Neural cell (in vitro differentiated cells): ENCODE measurements around the gene BHLHA9.

Source experiments
- CTCF ChIP-seq: fragments of 450-650 bp; IDR thresholded peaks from 2 replicates; pipeline ENCODE4 v1.5.1; 2014; ENCODE audit warnings: antibody characterized with exemption, mild to moderate bottlenecking, moderate library complexity; ENCODE audit not compliant: poor library complexity, severe bottlenecking
- EP300 ChIP-seq: fragments of 450-650 bp; conservative IDR thresholded peaks from 2 replicates; pipeline ENCODE4 v1.6.1; 2014; ENCODE audit warnings: antibody characterized with exemption, mild to moderate bottlenecking, moderate library complexity; ENCODE audit not compliant: poor library complexity, severe bottlenecking
- EZH2 ChIP-seq: fragments of 200-600, 300-800 bp; shearing (Covaris generic), sonication (generic); IDR thresholded peaks from 2 replicates; pipeline ENCODE4 v1.6.1; 2014; ENCODE audit warnings: antibody characterized with exemption, low read length, borderline replicate concordance, mild to moderate bottlenecking; ENCODE audit not compliant: insufficient read depth, poor library complexity, severe bottlenecking
- MXI1 ChIP-seq: fragments of 450-650 bp; conservative IDR thresholded peaks from 2 replicates; pipeline ENCODE4 v1.6.1; 2014; ENCODE audit warnings: antibody characterized with exemption, mild to moderate bottlenecking; ENCODE audit not compliant: poor library complexity, severe bottlenecking
- POLR2AphosphoS5 ChIP-seq: IDR thresholded peaks from 2 replicates; pipeline ENCODE4 v1.6.1; 2012
- RAD21 ChIP-seq: fragments of 450-650 bp; conservative IDR thresholded peaks from 2 replicates; pipeline ENCODE4 v1.6.1; 2014; ENCODE audit warnings: antibody characterized with exemption, mild to moderate bottlenecking, moderate library complexity
- SMC3 ChIP-seq: fragments of 450-650 bp; conservative IDR thresholded peaks from 2 replicates; pipeline ENCODE4 v1.6.1; 2014; ENCODE audit warnings: antibody characterized with exemption, mild to moderate bottlenecking, moderate library complexity; ENCODE audit not compliant: poor library complexity
- TAF1 ChIP-seq: IDR thresholded peaks from 2 replicates; pipeline ENCODE4 v1.6.1; 2012; ENCODE audit warnings: low read depth
- TF ChIP-seq, protein P1 (sequence below): IDR thresholded peaks from 2 replicates; pipeline ENCODE4 v1.6.1; 2012; ENCODE audit warnings: borderline replicate concordance

DNA sequence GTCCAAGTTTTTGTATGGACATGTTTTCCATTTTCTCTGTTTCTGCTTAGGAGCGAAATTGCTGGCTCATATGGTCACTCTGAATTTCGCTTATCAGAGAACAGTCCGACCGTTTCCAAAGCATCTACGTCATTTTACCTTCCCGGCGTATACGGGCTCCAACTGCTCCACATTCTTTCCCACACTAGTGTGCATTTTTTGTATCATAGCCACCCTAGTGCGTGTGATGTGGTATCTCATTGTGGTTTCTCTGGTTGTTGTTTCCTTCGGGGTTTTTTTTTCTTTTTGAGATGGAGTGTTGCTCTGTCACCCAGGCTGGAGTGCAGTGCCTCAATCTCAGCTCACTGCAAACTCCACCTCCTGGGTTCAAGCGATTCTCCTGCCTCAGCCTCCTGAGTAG, 31.0 kb upstream of the BHLHA9 start:
- no peak for TF ChIP-seq SMC3
- TF ChIP-seq CTCF, result no peak
- no peak for TF ChIP-seq EP300
- no peak for TF ChIP-seq RAD21
- no peak for TF ChIP-seq POLR2AphosphoS5
- no peak for TF ChIP-seq TAF1
- TF ChIP-seq, protein P1, sequence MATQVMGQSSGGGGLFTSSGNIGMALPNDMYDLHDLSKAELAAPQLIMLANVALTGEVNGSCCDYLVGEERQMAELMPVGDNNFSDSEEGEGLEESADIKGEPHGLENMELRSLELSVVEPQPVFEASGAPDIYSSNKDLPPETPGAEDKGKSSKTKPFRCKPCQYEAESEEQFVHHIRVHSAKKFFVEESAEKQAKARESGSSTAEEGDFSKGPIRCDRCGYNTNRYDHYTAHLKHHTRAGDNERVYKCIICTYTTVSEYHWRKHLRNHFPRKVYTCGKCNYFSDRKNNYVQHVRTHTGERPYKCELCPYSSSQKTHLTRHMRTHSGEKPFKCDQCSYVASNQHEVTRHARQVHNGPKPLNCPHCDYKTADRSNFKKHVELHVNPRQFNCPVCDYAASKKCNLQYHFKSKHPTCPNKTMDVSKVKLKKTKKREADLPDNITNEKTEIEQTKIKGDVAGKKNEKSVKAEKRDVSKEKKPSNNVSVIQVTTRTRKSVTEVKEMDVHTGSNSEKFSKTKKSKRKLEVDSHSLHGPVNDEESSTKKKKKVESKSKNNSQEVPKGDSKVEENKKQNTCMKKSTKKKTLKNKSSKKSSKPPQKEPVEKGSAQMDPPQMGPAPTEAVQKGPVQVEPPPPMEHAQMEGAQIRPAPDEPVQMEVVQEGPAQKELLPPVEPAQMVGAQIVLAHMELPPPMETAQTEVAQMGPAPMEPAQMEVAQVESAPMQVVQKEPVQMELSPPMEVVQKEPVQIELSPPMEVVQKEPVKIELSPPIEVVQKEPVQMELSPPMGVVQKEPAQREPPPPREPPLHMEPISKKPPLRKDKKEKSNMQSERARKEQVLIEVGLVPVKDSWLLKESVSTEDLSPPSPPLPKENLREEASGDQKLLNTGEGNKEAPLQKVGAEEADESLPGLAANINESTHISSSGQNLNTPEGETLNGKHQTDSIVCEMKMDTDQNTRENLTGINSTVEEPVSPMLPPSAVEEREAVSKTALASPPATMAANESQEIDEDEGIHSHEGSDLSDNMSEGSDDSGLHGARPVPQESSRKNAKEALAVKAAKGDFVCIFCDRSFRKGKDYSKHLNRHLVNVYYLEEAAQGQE, result no peak
- TF ChIP-seq EZH2, result no peak
- TF ChIP-seq MXI1, result no peak
